ENCODE measurements around the gene PLEKHH1.

The PLEKHH1 gene

DNA sequence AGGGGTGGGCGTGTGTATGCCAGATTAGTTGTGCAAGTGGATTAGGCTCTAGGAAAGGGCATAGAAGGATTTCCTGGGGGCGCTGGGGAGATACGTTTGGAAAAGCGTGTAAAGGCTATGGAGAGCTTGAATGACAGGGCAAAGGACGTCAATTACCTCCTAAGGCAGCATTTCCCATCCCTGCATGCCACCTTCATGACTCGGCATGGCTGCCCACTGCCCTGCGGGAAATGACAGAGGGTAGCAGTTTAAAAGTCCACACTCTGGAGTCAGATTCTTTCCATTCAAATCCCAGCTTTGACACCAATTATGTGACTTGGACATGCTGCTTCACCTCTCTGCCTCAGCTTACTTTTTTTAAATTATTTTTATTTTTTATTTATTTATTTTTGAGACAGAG lies 29.8 kb upstream of the PLEKHH1 start:
- no peaks in the 10 kb centered on the region for H3K27me3 ChIP-seq (ENCODE audit: insufficient read depth, low read depth)
- H3K36me3 ChIP-seq (ENCODE audit: insufficient read depth), result no peaks in the 10 kb centered on the region
- no peak overlapping the region for H3K4me3 ChIP-seq (IDR thresholded peaks at IDR 0.05; ENCODE audit: insufficient read depth, low read depth, low read length)
- TF ChIP-seq, protein P1, sequence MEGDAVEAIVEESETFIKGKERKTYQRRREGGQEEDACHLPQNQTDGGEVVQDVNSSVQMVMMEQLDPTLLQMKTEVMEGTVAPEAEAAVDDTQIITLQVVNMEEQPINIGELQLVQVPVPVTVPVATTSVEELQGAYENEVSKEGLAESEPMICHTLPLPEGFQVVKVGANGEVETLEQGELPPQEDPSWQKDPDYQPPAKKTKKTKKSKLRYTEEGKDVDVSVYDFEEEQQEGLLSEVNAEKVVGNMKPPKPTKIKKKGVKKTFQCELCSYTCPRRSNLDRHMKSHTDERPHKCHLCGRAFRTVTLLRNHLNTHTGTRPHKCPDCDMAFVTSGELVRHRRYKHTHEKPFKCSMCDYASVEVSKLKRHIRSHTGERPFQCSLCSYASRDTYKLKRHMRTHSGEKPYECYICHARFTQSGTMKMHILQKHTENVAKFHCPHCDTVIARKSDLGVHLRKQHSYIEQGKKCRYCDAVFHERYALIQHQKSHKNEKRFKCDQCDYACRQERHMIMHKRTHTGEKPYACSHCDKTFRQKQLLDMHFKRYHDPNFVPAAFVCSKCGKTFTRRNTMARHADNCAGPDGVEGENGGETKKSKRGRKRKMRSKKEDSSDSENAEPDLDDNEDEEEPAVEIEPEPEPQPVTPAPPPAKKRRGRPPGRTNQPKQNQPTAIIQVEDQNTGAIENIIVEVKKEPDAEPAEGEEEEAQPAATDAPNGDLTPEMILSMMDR (conservative IDR thresholded peaks at IDR 0.05; ENCODE audit: low read depth, low read length), result no peak
- no peaks in the 10 kb centered on the region for H3K4me1 ChIP-seq (ENCODE audit: low read depth, poor library complexity, severe bottlenecking)
- no peaks in the 10 kb centered on the region for H4K20me1 ChIP-seq (ENCODE audit: insufficient read depth)
- H3K9ac ChIP-seq, result no peak overlapping the region
- H3K4me2 ChIP-seq, result no peak overlapping the region
- H3K79me2 ChIP-seq (ENCODE audit: insufficient read depth, low read depth), result no peaks in the 10 kb centered on the region
- no peak overlapping the region for H3K27ac ChIP-seq
- H2AFZ ChIP-seq (ENCODE audit: low read depth), result no peak overlapping the region

DNA sequence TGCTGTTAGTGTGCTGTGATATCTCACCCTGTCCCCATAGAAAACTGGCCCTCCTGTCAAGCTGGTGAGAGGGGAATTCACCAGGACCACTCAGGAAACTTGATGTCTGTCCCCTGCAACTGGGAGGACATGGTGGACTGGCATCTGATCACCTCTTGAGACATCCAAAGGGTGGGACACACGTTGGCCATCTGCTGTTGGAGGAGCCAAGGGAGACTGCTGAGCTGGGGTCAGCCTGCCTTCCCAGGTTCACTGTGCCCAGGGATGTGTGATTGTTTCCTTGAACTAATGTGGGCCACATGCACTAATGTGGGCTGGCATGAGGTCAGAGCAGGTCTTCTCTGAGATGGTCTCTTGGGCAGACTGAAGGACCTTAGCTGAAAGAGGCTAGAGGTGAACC lies 27.8 kb upstream of the PLEKHH1 start:
- no peaks in the 10 kb centered on the region for H3K79me2 ChIP-seq (ENCODE audit: insufficient read depth, low read depth)
- no peaks in the 10 kb centered on the region for H3K36me3 ChIP-seq (ENCODE audit: insufficient read depth)
- TF ChIP-seq, protein P1 (conservative IDR thresholded peaks at IDR 0.05; ENCODE audit: low read depth, low read length), result no peak
- no peaks in the 10 kb centered on the region for H4K20me1 ChIP-seq (ENCODE audit: insufficient read depth)
- no peak overlapping the region for H2AFZ ChIP-seq (ENCODE audit: low read depth)
- no peak overlapping the region for H3K4me2 ChIP-seq
- H3K4me1 ChIP-seq (ENCODE audit: low read depth, poor library complexity, severe bottlenecking), result no peaks in the 10 kb centered on the region
- no peak overlapping the region for H3K27ac ChIP-seq
- H3K27me3 ChIP-seq (ENCODE audit: insufficient read depth, low read depth), result no peaks in the 10 kb centered on the region
- H3K9ac ChIP-seq, result no peak overlapping the region
- no peak overlapping the region for H3K4me3 ChIP-seq (IDR thresholded peaks at IDR 0.05; ENCODE audit: insufficient read depth, low read depth, low read length)

DNA sequence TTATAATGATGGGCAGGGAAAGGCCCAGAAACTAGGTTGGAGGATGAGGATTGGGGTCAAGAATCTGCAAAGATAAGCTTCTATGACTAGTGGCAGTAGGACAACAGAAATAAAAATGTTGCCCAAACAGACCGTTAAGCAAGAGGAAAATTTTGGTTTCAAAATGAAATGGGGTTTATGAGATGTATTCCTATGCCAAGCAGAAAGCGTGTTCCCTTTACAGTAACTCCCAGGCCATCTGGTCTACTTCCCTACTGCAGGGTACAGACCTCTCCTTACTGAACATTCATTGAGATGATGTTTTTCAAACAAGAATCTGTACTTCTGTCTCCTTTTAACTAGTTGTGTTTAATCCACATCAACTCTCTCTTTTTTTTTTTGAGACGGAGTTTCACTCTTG lies 24.1 kb upstream of the PLEKHH1 start:
- H3K36me3 ChIP-seq (ENCODE audit: insufficient read depth), result no peaks in the 10 kb centered on the region
- no peaks in the 10 kb centered on the region for H3K79me2 ChIP-seq (ENCODE audit: insufficient read depth, low read depth)
- no peaks in the 10 kb centered on the region for H4K20me1 ChIP-seq (ENCODE audit: insufficient read depth)
- no peak overlapping the region for H3K4me3 ChIP-seq (IDR thresholded peaks at IDR 0.05; ENCODE audit: insufficient read depth, low read depth, low read length)
- H3K9ac ChIP-seq, result no peak overlapping the region
- no peaks in the 10 kb centered on the region for H3K27me3 ChIP-seq (ENCODE audit: insufficient read depth, low read depth)
- no peak overlapping the region for H3K27ac ChIP-seq
- no peak overlapping the region for H3K4me2 ChIP-seq
- H3K4me1 ChIP-seq (ENCODE audit: low read depth, poor library complexity, severe bottlenecking), result no peaks in the 10 kb centered on the region
- no peak overlapping the region for H2AFZ ChIP-seq (ENCODE audit: low read depth)
- TF ChIP-seq, protein P1 (conservative IDR thresholded peaks at IDR 0.05; ENCODE audit: low read depth, low read length), result no peak

DNA sequence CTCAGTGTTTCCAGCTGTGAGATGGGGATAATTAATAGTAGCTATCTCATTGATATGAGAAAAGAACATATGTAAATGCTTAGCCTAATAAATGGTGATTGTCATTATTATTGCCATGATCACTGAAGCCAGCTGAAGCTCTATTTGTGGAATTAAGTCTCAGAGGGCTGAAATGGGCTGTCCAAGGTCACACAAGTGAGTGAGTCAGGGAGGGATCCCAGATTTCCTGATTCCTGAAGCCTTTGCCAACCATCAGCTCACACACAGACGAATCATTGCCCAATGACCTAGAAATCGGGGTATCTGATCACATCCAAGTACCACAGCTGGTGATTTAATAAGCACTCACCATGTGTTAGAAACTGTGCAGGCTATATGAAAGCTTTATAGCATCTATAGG lies 23.0 kb upstream of the PLEKHH1 start:
- H3K9ac ChIP-seq, result no peak overlapping the region
- H3K4me3 ChIP-seq (IDR thresholded peaks at IDR 0.05; ENCODE audit: insufficient read depth, low read depth, low read length), result no peak overlapping the region
- no peaks in the 10 kb centered on the region for H3K36me3 ChIP-seq (ENCODE audit: insufficient read depth)
- no peak overlapping the region for H2AFZ ChIP-seq (ENCODE audit: low read depth)
- TF ChIP-seq, protein P1 (conservative IDR thresholded peaks at IDR 0.05; ENCODE audit: low read depth, low read length), result no peak
- H3K27ac ChIP-seq, result no peak overlapping the region
- no peaks in the 10 kb centered on the region for H4K20me1 ChIP-seq (ENCODE audit: insufficient read depth)
- no peaks in the 10 kb centered on the region for H3K4me1 ChIP-seq (ENCODE audit: low read depth, poor library complexity, severe bottlenecking)
- no peaks in the 10 kb centered on the region for H3K27me3 ChIP-seq (ENCODE audit: insufficient read depth, low read depth)
- H3K4me2 ChIP-seq, result no peak overlapping the region
- H3K79me2 ChIP-seq (ENCODE audit: insufficient read depth, low read depth), result no peaks in the 10 kb centered on the region

DNA sequence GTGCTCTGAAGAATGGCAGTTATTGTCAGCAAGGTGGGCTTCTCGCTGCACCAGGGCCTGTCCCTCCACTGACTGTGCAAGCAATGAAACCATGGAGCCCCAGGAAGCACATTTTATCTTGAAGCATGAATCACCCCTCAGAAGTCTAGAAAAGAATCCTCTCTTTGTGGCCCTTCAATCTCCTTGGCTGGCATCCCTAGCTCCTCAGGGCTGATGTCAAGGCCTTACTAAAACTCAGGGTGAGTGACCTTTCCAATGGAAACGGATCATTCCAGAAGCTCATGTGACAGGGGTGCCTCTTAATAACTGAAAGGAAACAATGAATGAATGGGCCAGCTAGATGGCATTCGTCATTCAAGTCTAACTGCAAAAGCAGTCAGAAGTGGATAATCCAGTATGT lies 22.3 kb upstream of the PLEKHH1 start:
- H4K20me1 ChIP-seq (ENCODE audit: insufficient read depth), result no peaks in the 10 kb centered on the region
- H3K4me2 ChIP-seq, result no peak overlapping the region
- H3K79me2 ChIP-seq (ENCODE audit: insufficient read depth, low read depth), result no peaks in the 10 kb centered on the region
- H3K27me3 ChIP-seq (ENCODE audit: insufficient read depth, low read depth), result no peaks in the 10 kb centered on the region
- no peak overlapping the region for H3K27ac ChIP-seq
- H3K4me1 ChIP-seq (ENCODE audit: low read depth, poor library complexity, severe bottlenecking), result peaks cover 4% of the 10 kb centered on the region
- no peak overlapping the region for H3K9ac ChIP-seq
- H3K36me3 ChIP-seq (ENCODE audit: insufficient read depth), result no peaks in the 10 kb centered on the region
- TF ChIP-seq, protein P1 (conservative IDR thresholded peaks at IDR 0.05; ENCODE audit: low read depth, low read length), result no peak
- H2AFZ ChIP-seq (ENCODE audit: low read depth), result no peak overlapping the region
- no peak overlapping the region for H3K4me3 ChIP-seq (IDR thresholded peaks at IDR 0.05; ENCODE audit: insufficient read depth, low read depth, low read length)

Measured in KMS-11 (cell line).